ENCODE data around the gene ASCC1.

The ASCC1 gene

GRCh38 chr10:72215611-72216549 lies at the start of gene ASCC1, which contains the start of gene ANAPC16:
Gene ASCC1 (minus strand): TSS chr10:72216276. CDS start chr10:72213298, 2,978 bp downstream.
Gene ANAPC16 (plus strand): TSS chr10:72216012. CDS start chr10:72223915, 7,903 bp downstream.
- H3K4me3 ChIP-seq (ENCODE audit: low read depth, low read length), result peak within 1 kb of the TSS; percentile 88
- peak; percentile 62 for DNase-seq (ENCODE audit: low read depth)

- DNase-seq (ENCODE audit: low read depth), result no peak
These were observed 49.4 kb upstream of the ASCC1 start for GRCh38 chr10:72265508-72265907.

GRCh38 chr10:72264536-72264935 lies 48.5 kb upstream of the ASCC1 start:
- no peak overlapping the region for H3K4me3 ChIP-seq (ENCODE audit: low read depth, low read length)
- no peak for DNase-seq (ENCODE audit: low read depth)

More at GRCh38 chr10:72265508-72265907, 49.4 kb upstream of the ASCC1 start:
- H3K4me3 ChIP-seq (ENCODE audit: low read depth, low read length), result no peak overlapping the region

- DNase-seq (ENCODE audit: low read depth), result no peak
- H3K4me3 ChIP-seq (ENCODE audit: low read depth, low read length), result no peak overlapping the region
These were observed 47.7 kb upstream of the ASCC1 start for GRCh38 chr10:72263613-72264241.

- no peak for DNase-seq (ENCODE audit: low read depth)
- H3K4me3 ChIP-seq (ENCODE audit: low read depth, low read length), result peak overlapping the region; percentile 35
These were observed 45.8 kb upstream of the ASCC1 start for GRCh38 chr10:72261784-72262404.

- H3K4me3 ChIP-seq (ENCODE audit: low read depth, low read length), result peak overlapping the region; percentile 35
- no peak for DNase-seq (ENCODE audit: low read depth)
These were observed 45.1 kb upstream of the ASCC1 start for GRCh38 chr10:72260976-72261783.

- DNase-seq (ENCODE audit: low read depth), result peak; percentile 69
- H3K4me3 ChIP-seq (ENCODE audit: low read depth, low read length), result peak overlapping the region; percentile 35
These were observed 44.3 kb upstream of the ASCC1 start for GRCh38 chr10:72260239-72260975.

- DNase-seq (ENCODE audit: low read depth), result peak; percentile 78
- H3K4me3 ChIP-seq (ENCODE audit: low read depth, low read length), result no peak overlapping the region
These were observed 43.6 kb upstream of the ASCC1 start for GRCh38 chr10:72259491-72260238.

GRCh38 chr10:72258617-72259016 lies 42.5 kb upstream of the ASCC1 start:
- no peak for DNase-seq (ENCODE audit: low read depth)
- no peak overlapping the region for H3K4me3 ChIP-seq (ENCODE audit: low read depth, low read length)

GRCh38 chr10:72257051-72257892 lies 41.2 kb upstream of the ASCC1 start:
- DNase-seq (ENCODE audit: low read depth), result no peak
- no peak overlapping the region for H3K4me3 ChIP-seq (ENCODE audit: low read depth, low read length)

GRCh38 chr10:72255977-72256729 lies 40.1 kb upstream of the ASCC1 start:
- H3K4me3 ChIP-seq (ENCODE audit: low read depth, low read length), result no peak overlapping the region
- DNase-seq (ENCODE audit: low read depth), result no peak

GRCh38 chr10:72254813-72255568 lies 38.9 kb upstream of the ASCC1 start:
- no peak overlapping the region for H3K4me3 ChIP-seq (ENCODE audit: low read depth, low read length)
- DNase-seq (ENCODE audit: low read depth), result peak; percentile 68

- no peak overlapping the region for H3K4me3 ChIP-seq (ENCODE audit: low read depth, low read length)
- DNase-seq (ENCODE audit: low read depth), result no peak
These were observed 37.5 kb upstream of the ASCC1 start for GRCh38 chr10:72253578-72253977.

- H3K4me3 ChIP-seq (ENCODE audit: low read depth, low read length), result no peak overlapping the region
- DNase-seq (ENCODE audit: low read depth), result no peak
These were observed 36.9 kb upstream of the ASCC1 start for GRCh38 chr10:72252972-72253371.

- DNase-seq (ENCODE audit: low read depth), result no peak
- H3K4me3 ChIP-seq (ENCODE audit: low read depth, low read length), result no peak overlapping the region
These were observed 35.6 kb upstream of the ASCC1 start for GRCh38 chr10:72251635-72252034.

- no peak overlapping the region for H3K4me3 ChIP-seq (ENCODE audit: low read depth, low read length)
- no peak for DNase-seq (ENCODE audit: low read depth)
These were observed 34.6 kb upstream of the ASCC1 start for GRCh38 chr10:72250666-72251065.
